GM12878 (cell line): Measurements from ENCODE around the gene IFI30. TPM values are rescaled to one million over a fixed set of nuclear protein-coding genes. Genes with fewer than 3 reads are reported as not detected.

Experiments
- ATAC-seq: fragments of 200-7000 bp; cut with Tn5 transposase; 3 replicates; pipeline ENCODE4 v1.9.1; 2020; ENCODE audit warnings: mild to moderate bottlenecking, moderate library complexity
- BruUV-seq: library from RNA; stranded (reverse); fragments of 400-500 nt; replicated peaks from 2 replicates; lab custom pipeline; 2021; lab: Mats Ljungman, UMichigan
- CTCF ChIA-PET: fragments of 300-600 bp; sonication (Branson Sonifier 250); formaldehyde crosslinking; extraction: SDS; loops from one replicate; lab custom pipeline; 2021; ENCODE audit warnings: inconsistent platforms; lab: Yijun Ruan, JAX
- POLR2A ChIA-PET: fragments of 350-600 bp; formaldehyde crosslinking; extraction: SDS; loops from one replicate; lab custom pipeline; 2021; ENCODE audit warnings: inconsistent platforms; lab: Charles Lee
- RAD21 ChIA-PET: fragments of 300-600 bp; sonication (Branson Sonifier 250); formaldehyde crosslinking; loops from one replicate; lab custom pipeline; 2023; ENCODE audit warnings: antibody characterized with exemption; ENCODE audit not compliant: unreplicated experiment; lab: Charles Lee
- SMC1A ChIA-PET: fragments of 300-600 bp; sonication (Branson Sonifier 250); formaldehyde crosslinking; loops from one replicate; lab custom pipeline; 2023; ENCODE audit not compliant: unreplicated experiment, uncharacterized antibody; lab: Charles Lee
- DNase-seq: peaks from one replicate; pipeline ENCODE4 v3.0.0-alpha.2; 2011; ENCODE audit warnings: low read depth, low spot score
- FAIRE-seq: peaks from 3 replicates; lab custom pipeline; 2011; peaks lifted over from hg19 to GRCh38; lab: Jason Lieb, UNC
- H2AFZ ChIP-seq: 2 replicates; pipeline ENCODE4 v1.6.0; 2011; ENCODE audit warnings: low read depth, low read length, control low read depth; ENCODE audit not compliant: control insufficient read depth
- H3K27ac ChIP-seq: 2 replicates; pipeline ENCODE4 v1.5.1; 2011; ENCODE audit warnings: control low read depth; ENCODE audit not compliant: control insufficient read depth, insufficient read depth
- H3K27me3 ChIP-seq, 2 experiments: replicated peaks in 1 of 2; 2 replicates each; pipeline versions ENCODE4 v1.6.0 to v1.6.1; 2011; ENCODE audit warnings: low read length in 1 of 2; ENCODE audit not compliant: control insufficient read depth in 2 of 2, insufficient read depth in 2 of 2
- H3K36me3 ChIP-seq, 2 experiments: 2 replicates each; pipeline ENCODE4 v1.5.1; 2011; ENCODE audit warnings: low read length in 1 of 2; ENCODE audit not compliant: control insufficient read depth in 2 of 2, insufficient read depth in 2 of 2
- H3K4me1 ChIP-seq: 2 replicates; pipeline ENCODE4 v1.6.1; 2011; ENCODE audit warnings: mild to moderate bottlenecking, low read length, moderate library complexity, mixed read lengths; ENCODE audit not compliant: control insufficient read depth, insufficient read depth
- H3K4me2 ChIP-seq: 2 replicates; pipeline ENCODE4 v1.6.0; 2011; ENCODE audit warnings: control low read depth; ENCODE audit not compliant: control insufficient read depth, insufficient read depth
- H3K4me3 ChIP-seq: fragments of 200-600 bp; sonication (generic); 2 replicates; pipeline ENCODE4 v1.5.1; 2016
- H3K79me2 ChIP-seq: 2 replicates; pipeline ENCODE4 v1.6.0; 2011; ENCODE audit warnings: low read length; ENCODE audit not compliant: control insufficient read depth, insufficient read depth
- H3K9ac ChIP-seq: 2 replicates; pipeline ENCODE4 v1.8.0; 2011; ENCODE audit warnings: low read length, control low read depth, mixed read lengths; ENCODE audit not compliant: control insufficient read depth, insufficient read depth
- H3K9me3 ChIP-seq: replicated peaks from 3 replicates; pipeline ENCODE4 v1.5.1; 2011; ENCODE audit warnings: mild to moderate bottlenecking, low read length; ENCODE audit not compliant: control insufficient read depth, insufficient read depth
- H4K20me1 ChIP-seq: 2 replicates; pipeline ENCODE4 v1.6.0; 2011; ENCODE audit not compliant: control insufficient read depth, insufficient read depth
- BACH1 ChIP-seq: fragments of 450-650 bp; IDR thresholded peaks from 2 replicates; pipeline ENCODE4 v1.6.1; 2017; ENCODE audit warnings: mild to moderate bottlenecking, borderline replicate concordance
- E2F4 ChIP-seq: IDR thresholded peaks from 2 replicates; pipeline ENCODE4 v1.6.1; 2012; ENCODE audit warnings: low read depth, low read length, improper control_type of control experiment
- EGR1 ChIP-seq, 2 experiments: IDR thresholded peaks; 1 replicate in 1 of 2; 2 replicates in 1 of 2; pipeline ENCODE4 v1.6.1; 2011 to 2012; ENCODE audit warnings: low read depth in 2 of 2, low read length in 2 of 2, borderline replicate concordance in 1 of 2, mild to moderate bottlenecking in 1 of 2, moderate library complexity in 1 of 2
- GATAD2B ChIP-seq: fragments of 450-650 bp; conservative IDR thresholded peaks from 2 replicates; pipeline ENCODE4 v1.6.1; 2017; ENCODE audit warnings: low read depth, mild to moderate bottlenecking, moderate library complexity
- HDGF ChIP-seq: fragments of 450-650 bp; IDR thresholded peaks from 2 replicates; pipeline ENCODE4 v1.6.1; 2016; ENCODE audit warnings: antibody characterized with exemption
- JUND ChIP-seq: IDR thresholded peaks from 2 replicates; pipeline ENCODE4 v1.6.1; 2012; ENCODE audit warnings: low read depth, mild to moderate bottlenecking, low read length, improper control_type of control experiment, moderate library complexity
- MEF2B ChIP-seq: fragments of 450-650 bp; IDR thresholded peaks from 2 replicates; pipeline ENCODE4 v1.6.1; 2018; ENCODE audit warnings: mild to moderate bottlenecking, moderate library complexity; ENCODE audit not compliant: partially characterized antibody, poor library complexity, severe bottlenecking
- NR2C2 ChIP-seq: IDR thresholded peaks from 2 replicates; pipeline ENCODE4 v1.6.1; 2011; ENCODE audit warnings: borderline replicate concordance, low read depth; ENCODE audit not compliant: control insufficient read depth, insufficient read length
- SMARCA5 ChIP-seq: fragments of 450-650 bp; IDR thresholded peaks from 2 replicates; pipeline ENCODE4 v1.6.1; 2017; ENCODE audit warnings: mild to moderate bottlenecking
- SUPT20H ChIP-seq: IDR thresholded peaks from 2 replicates; pipeline ENCODE4 v1.6.1; 2011; ENCODE audit warnings: low read depth, mild to moderate bottlenecking, low read length, moderate library complexity, borderline replicate concordance; ENCODE audit not compliant: control insufficient read depth
- SUZ12 ChIP-seq: fragments of 200-600 bp; sonication (generic); IDR thresholded peaks from one replicate; pipeline ENCODE4 v1.6.1; 2018; ENCODE audit warnings: antibody characterized with exemption, mild to moderate bottlenecking; ENCODE audit not compliant: unreplicated experiment
- TARDBP ChIP-seq: IDR thresholded peaks from 2 replicates; pipeline ENCODE4 v1.6.1; 2016; ENCODE audit warnings: borderline replicate concordance
- ZBTB33 ChIP-seq: fragments of 450-650 bp; IDR thresholded peaks from 2 replicates; pipeline ENCODE4 v1.6.1; 2017; ENCODE audit warnings: mild to moderate bottlenecking
- ZNF384 ChIP-seq: IDR thresholded peaks from 2 replicates; pipeline ENCODE4 v1.6.1; 2012; ENCODE audit warnings: low read depth, mild to moderate bottlenecking, low read length, improper control_type of control experiment, borderline replicate concordance
- ZZZ3 ChIP-seq: IDR thresholded peaks from 2 replicates; pipeline ENCODE4 v1.6.1; 2011; ENCODE audit warnings: low read depth; ENCODE audit not compliant: control insufficient read depth, insufficient read length
- WGBS: methylation state at CpG from one replicate; pipeline ENCODE4 v1.1.6; 2016; ENCODE audit warnings: low lambda C conversion rate; ENCODE audit not compliant: insufficient replicate concordance, insufficient coverage; ENCODE audit errors: missing lambda C conversion rate; 5-methylcytosine and 5-hydroxymethylcytosine counted together
- in situ Hi-C: fragments of 300-500 bp; cut with MboI; formaldehyde crosslinking; loops from 9 replicates; pipeline ENCODE4 v1.14.3; 2018; ENCODE audit warnings: mixed read lengths
- intact Hi-C: fragments of 100-400 bp; cut with micrococcal nuclease; formaldehyde crosslinking; loops from one replicate; pipeline ENCODE4 v1.14.2; 2022; ENCODE audit not compliant: unreplicated experiment
- polyA plus RNA-seq, 11 experiments: library from polyadenylated mRNA; depleted of rRNA in 4 of 11; unstranded in 6 of 11; stranded (reverse) in 5 of 11; fragments of >200 nt; fragmentation: Nextera tagmentation in 4 of 11; fragmentation: Illumina TruSeq in 1 of 11; extraction: Ambion mirVana in 4 of 11; extraction: Trizol in 1 of 11; gene quantifications; 1 replicate in 1 of 11; 2 replicates in 10 of 11; pipeline versions ENCODE4 v1.2.1 to v1.2.3, GENCODE V29; 2011 to 2016; ENCODE audit warnings: inconsistent platforms in 2 of 11, missing spikeins in 2 of 11, low read depth in 1 of 11
- total RNA-seq, 4 experiments: library from RNA; depleted of rRNA in 3 of 4; stranded (reverse); fragments of >200 nt in 3 of 4; fragmentation: Illumina TruSeq in 1 of 4; extraction: Trizol in 1 of 4; gene quantifications; 2 replicates each; pipeline versions ENCODE4 v1.2.1 to v1.2.3, GENCODE V29; 2013 to 2021
- TF ChIP-seq, protein P1 (sequence below): fragments of 450-650 bp; IDR thresholded peaks from 2 replicates; pipeline ENCODE4 v1.6.1; 2017; ENCODE audit warnings: low read depth, mild to moderate bottlenecking, moderate library complexity

The IFI30 gene
- total and polyA plus RNA-seq, 10 of the 15 experiments (the other 5 are each of a cell fraction or from before 2014, with no cell fraction given): 221 to 1,112 (median 451) TPM

DNA sequence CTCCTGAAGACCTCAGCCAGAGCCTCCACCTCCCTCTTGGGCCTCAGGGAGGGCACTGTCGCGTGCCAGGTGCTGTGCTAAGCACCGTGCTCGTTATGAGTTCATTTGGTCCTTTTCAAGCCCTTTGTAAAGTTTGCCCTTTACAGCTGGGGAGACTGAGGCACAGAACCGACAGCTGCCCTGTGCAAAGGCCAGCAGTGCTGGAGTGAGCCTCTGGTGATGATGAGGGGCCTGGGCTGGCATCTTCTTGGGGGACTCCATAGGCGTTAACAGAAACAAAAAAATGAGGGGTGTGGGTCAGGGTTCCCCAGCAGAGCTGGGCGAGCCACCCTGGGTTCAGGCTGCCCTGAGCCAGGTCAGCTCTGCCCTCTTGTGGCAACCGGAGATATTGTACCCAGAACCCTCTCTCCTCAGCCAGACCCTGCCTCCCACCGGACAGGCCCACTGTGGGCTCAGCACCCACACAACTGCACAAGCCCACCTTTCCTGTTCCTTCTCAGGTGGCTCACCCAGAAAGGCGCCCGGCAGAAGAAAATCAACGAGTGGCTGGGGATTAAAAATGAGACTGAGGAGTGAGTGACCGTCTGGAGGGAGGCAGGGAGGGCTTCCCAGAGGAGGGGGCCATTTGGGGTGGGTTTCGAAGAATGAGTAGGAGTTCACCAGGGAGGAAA, 5.5 kb upstream of the IFI30 start:
- no peak for DNase-seq
- ChIA-PET SMC1A (interaction anchor here (0.9 to 1.8 kb wide), 16 partner anchors 14 to 109 kb away, joined by 3 to 10 read pairs (median 3); no protein-coding TSS in a partner anchor), CTCF (interaction anchor here (0.6 to 3.2 kb wide), 29 partner anchors 8 to 247 kb away, joined by 3 to 21 read pairs (median 4); partner anchors contain the start of genes ARRDC2 and PIK3R2), POLR2A (interaction anchor here (0.5 to 1.7 kb wide), 6 partner anchors 8 to 80 kb away, joined by 3 to 9 read pairs (median 4); no protein-coding TSS in a partner anchor), RAD21 (interaction anchor here (0.7 to 2.3 kb wide), 19 partner anchors 13 to 213 kb away, joined by 3 to 14 read pairs (median 4); partner anchors contain the start of genes ARRDC2, MAST3, MPV17L2 and PIK3R2)
- ATAC-seq: peak; percentile 65
- Histone ChIP-seq H3K4me3 (no peak overlapping the region), H3K27ac (0 out of 2 replicates have a peak overlapping the region, but pooled peaks have one; percentile 4), H3K4me2 (no peak overlapping the region), H3K9me3 (no peaks in the 10 kb centered on the region), H3K27me3 (no peaks in the 10 kb centered on the region), H3K4me1 (peaks cover 44% of the 10 kb centered on the region), H3K36me3 (peaks cover 3 to 4% of the 10 kb centered on the region in 2 experiments; a peak in 3 of 4 replicates), H3K9ac (no peak overlapping the region; the same call in 1 of the 2 replicates), H4K20me1 (no peaks in the 10 kb centered on the region), H3K79me2 (no peaks in the 10 kb centered on the region; the same call in none of the 2 replicates), H2AFZ (no peak overlapping the region)
- FAIRE-seq: no peak
- in situ Hi-C loops (no loop called here), intact Hi-C loops (loop anchor here (1.0 to 2.0 kb wide), 3 partner anchors 55 to 161 kb away; no protein-coding TSS in a partner anchor)
- no TSS peak for BruUV-seq
- 19% methylated on average over 14 of the region's 14 CpGs for WGBS
- no peak for TF ChIP-seq JUND
- TF ChIP-seq ZNF384: no peak
- TF ChIP-seq BACH1: no peak
- no peak for TF ChIP-seq TARDBP
- TF ChIP-seq ZZZ3: no peak
- TF ChIP-seq NR2C2: no peak
- TF ChIP-seq SMARCA5: peak; percentile 74
- no peak for TF ChIP-seq E2F4
- TF ChIP-seq, protein P1, sequence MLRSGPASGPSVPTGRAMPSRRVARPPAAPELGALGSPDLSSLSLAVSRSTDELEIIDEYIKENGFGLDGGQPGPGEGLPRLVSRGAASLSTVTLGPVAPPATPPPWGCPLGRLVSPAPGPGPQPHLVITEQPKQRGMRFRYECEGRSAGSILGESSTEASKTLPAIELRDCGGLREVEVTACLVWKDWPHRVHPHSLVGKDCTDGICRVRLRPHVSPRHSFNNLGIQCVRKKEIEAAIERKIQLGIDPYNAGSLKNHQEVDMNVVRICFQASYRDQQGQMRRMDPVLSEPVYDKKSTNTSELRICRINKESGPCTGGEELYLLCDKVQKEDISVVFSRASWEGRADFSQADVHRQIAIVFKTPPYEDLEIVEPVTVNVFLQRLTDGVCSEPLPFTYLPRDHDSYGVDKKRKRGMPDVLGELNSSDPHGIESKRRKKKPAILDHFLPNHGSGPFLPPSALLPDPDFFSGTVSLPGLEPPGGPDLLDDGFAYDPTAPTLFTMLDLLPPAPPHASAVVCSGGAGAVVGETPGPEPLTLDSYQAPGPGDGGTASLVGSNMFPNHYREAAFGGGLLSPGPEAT: no peak
- TF ChIP-seq EGR1 (IDR thresholded peaks at IDR 0.05; ENCODE audit: borderline replicate concordance in 1 of 2, low read depth in 2 of 2, low read length in 2 of 2): no peak
- no peak for TF ChIP-seq SUPT20H
- TF ChIP-seq MEF2B: peak; percentile 48
- no peak for TF ChIP-seq HDGF
- no peak for TF ChIP-seq SUZ12
- TF ChIP-seq GATAD2B: 0 out of 2 replicates have a peak, but pooled peaks have one; percentile 7
- no peak for TF ChIP-seq ZBTB33
